ENCODE results near the gene UGGT2. TPM values are rescaled to one million over a fixed set of nuclear protein-coding genes. Genes with fewer than 3 reads are reported as not detected.

UGGT2 gene
- total RNA-seq, 1 donor from 2014 or later: 33.4 TPM

DNA sequence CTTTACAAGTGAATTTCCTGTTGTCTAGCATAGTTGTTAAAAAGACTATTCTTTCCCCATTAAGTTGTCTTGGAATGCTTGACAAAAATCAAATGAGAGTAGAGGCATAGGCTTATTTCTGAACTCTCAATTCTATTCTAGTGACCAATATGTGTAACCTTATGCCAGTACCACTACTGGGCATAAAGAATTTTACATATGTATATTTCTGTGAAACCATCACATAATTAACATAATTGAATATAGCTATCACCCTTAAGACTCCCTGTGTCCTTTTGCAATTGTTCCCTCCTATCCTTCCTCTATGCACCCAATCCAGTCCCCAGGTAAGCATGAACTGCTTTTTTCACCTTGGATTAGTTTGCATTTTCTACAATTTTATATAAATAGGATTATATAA lies 211.3 kb downstream of the UGGT2 start:
- no peak overlapping the region for H3K4me3 ChIP-seq
- no peaks in the 10 kb centered on the region for H3K27me3 ChIP-seq
- TF ChIP-seq, protein P1, sequence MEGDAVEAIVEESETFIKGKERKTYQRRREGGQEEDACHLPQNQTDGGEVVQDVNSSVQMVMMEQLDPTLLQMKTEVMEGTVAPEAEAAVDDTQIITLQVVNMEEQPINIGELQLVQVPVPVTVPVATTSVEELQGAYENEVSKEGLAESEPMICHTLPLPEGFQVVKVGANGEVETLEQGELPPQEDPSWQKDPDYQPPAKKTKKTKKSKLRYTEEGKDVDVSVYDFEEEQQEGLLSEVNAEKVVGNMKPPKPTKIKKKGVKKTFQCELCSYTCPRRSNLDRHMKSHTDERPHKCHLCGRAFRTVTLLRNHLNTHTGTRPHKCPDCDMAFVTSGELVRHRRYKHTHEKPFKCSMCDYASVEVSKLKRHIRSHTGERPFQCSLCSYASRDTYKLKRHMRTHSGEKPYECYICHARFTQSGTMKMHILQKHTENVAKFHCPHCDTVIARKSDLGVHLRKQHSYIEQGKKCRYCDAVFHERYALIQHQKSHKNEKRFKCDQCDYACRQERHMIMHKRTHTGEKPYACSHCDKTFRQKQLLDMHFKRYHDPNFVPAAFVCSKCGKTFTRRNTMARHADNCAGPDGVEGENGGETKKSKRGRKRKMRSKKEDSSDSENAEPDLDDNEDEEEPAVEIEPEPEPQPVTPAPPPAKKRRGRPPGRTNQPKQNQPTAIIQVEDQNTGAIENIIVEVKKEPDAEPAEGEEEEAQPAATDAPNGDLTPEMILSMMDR (IDR thresholded peaks at IDR 0.05): no peak
- TF ChIP-seq POLR2AphosphoS5 (IDR thresholded peaks at IDR 0.05; ENCODE audit: insufficient read depth in 1 of 2, low read depth in 1 of 2) (no peak), POLR2A (IDR thresholded peaks at IDR 0.05) (no peak)
- intact Hi-C loops (cut with DNase I): no loop called here
- H3K9me3 ChIP-seq: peaks cover 4% of the 10 kb centered on the region
- no peaks in the 10 kb centered on the region for H3K36me3 ChIP-seq
- no peak for DNase-seq (ENCODE audit: extremely low spot score in 2 of 2)
- H3K27ac ChIP-seq: no peak overlapping the region
- H3K4me1 ChIP-seq: no peaks in the 10 kb centered on the region

DNA sequence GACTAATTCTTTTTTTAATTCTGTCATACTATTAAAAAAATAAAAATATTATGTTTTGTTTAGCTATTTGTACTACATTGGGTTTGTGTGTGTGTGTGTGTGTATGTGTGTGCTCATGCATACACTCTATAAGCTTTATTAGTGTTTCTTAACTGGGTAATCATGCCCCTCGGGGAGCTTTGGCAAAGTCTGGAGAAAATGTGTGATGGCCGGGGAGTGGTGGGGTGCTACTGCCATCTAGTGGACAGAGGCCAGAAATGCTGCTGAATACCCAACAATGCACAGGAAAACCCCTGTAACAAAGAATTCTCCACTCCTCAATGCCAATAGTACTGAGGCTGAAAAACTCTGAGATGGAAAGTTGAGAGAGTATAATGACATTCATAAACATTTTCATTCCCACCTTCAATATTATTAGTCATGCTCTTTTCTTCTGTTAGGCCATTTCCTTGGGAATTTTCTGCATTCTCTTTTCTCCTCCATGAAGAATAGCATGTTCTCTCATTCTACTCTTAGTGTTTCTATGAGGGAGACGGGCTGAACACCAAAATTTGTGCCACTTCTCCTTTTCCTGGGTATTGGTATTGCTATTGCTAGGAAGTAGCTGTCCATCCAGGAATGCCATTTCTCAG lies 219.0 kb downstream of the UGGT2 start:
- intact Hi-C loops (cut with DNase I): loop anchor here (5.0 kb wide), 1 partner anchor 212 kb away; no protein-coding TSS in a partner anchor
- TF ChIP-seq, protein P1 (IDR thresholded peaks at IDR 0.05): peak; percentile 85 to 96 (median 88)
- TF ChIP-seq POLR2AphosphoS5 (IDR thresholded peaks at IDR 0.05; ENCODE audit: insufficient read depth in 1 of 2, low read depth in 1 of 2) (no peak), POLR2A (IDR thresholded peaks at IDR 0.05) (no peak)
- H3K4me1 ChIP-seq: no peaks in the 10 kb centered on the region
- peaks cover 4% of the 10 kb centered on the region for H3K9me3 ChIP-seq
- no peak for DNase-seq (ENCODE audit: extremely low spot score in 2 of 2)
- H3K27me3 ChIP-seq: no peaks in the 10 kb centered on the region
- no peak overlapping the region for H3K4me3 ChIP-seq
- no peaks in the 10 kb centered on the region for H3K36me3 ChIP-seq
- no peak overlapping the region for H3K27ac ChIP-seq

DNA sequence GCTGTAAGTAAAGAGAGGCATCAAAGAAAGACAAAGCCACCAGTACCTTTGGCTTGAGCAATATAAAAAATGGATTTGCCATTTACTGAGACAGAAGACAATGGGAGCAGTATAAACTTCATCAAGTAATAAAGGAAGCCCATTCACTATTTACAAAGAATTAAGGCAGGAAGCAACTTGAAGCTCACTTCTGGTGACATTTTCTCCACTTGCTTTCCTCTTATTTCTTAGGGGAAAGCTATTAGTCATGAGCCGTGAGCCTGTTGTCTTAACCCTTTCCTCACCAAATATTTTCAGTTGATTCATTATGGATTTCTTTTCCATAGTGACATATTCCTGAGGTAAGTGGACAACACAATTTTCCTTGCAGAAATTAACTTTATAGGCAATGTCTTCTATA lies 219.5 kb downstream of the UGGT2 start:
- Histone ChIP-seq H3K4me1 (no peaks in the 10 kb centered on the region), H3K36me3 (no peaks in the 10 kb centered on the region), H3K27me3 (no peaks in the 10 kb centered on the region), H3K9me3 (no peaks in the 10 kb centered on the region), H3K27ac (no peak overlapping the region), H3K4me3 (no peak overlapping the region)
- no peak for TF ChIP-seq POLR2A (IDR thresholded peaks at IDR 0.05)
- TF ChIP-seq, protein P1 (IDR thresholded peaks at IDR 0.05): no peak
- TF ChIP-seq POLR2AphosphoS5 (IDR thresholded peaks at IDR 0.05; ENCODE audit: insufficient read depth in 1 of 2, low read depth in 1 of 2): no peak
- intact Hi-C loops (cut with DNase I): loop anchor here (5.0 kb wide), 1 partner anchor 211 kb away; no protein-coding TSS in a partner anchor
- DNase-seq (ENCODE audit: extremely low spot score in 2 of 2): no peak

DNA sequence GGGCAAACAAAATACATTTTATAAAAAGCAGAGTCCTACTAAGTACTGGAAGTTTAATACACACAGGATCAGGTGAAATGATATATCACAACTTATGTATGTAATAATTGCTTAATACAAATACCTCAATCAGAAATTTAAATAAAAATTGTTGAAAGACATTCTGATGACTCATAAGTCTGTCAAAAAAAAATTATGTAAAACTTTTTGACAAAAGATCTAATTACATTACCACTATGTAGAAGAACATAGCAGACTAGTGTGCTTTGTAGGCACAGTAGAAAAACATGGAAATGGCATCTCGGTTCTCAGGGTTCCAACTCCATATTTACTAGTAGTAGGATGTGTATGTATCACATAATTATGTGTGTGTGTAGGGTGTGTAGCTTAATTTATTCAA lies 220.1 kb downstream of the UGGT2 start:
- intact Hi-C loops (cut with DNase I): loop anchor here (5.0 kb wide), 1 partner anchor 211 kb away; no protein-coding TSS in a partner anchor
- Histone ChIP-seq H3K27ac (no peak overlapping the region), H3K4me3 (no peak overlapping the region), H3K4me1 (no peaks in the 10 kb centered on the region), H3K36me3 (no peaks in the 10 kb centered on the region), H3K9me3 (no peaks in the 10 kb centered on the region), H3K27me3 (no peaks in the 10 kb centered on the region)
- TF ChIP-seq POLR2A (IDR thresholded peaks at IDR 0.05): no peak
- TF ChIP-seq POLR2AphosphoS5 (IDR thresholded peaks at IDR 0.05; ENCODE audit: insufficient read depth in 1 of 2, low read depth in 1 of 2): no peak
- TF ChIP-seq, protein P1 (IDR thresholded peaks at IDR 0.05): no peak
- no peak for DNase-seq (ENCODE audit: extremely low spot score in 2 of 2)

DNA sequence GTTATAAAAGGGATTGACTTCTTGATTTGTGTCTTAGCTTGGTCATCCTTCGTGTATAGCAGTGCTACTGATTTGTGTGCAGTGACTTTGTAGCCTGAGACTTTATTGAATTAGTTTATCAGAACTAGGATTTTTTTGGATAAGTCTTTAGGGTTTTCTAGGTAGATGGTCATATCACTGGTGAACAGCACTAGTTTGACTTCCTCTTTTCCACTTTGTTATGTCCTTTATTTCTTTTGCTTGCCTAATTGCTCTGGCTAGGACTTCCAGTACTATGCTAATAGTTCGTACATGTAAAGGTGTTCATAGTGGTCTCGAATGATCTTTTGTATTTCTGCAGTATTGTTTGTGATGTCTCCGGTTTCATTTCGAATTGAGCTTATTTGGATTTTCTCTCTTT lies 230.9 kb downstream of the UGGT2 start:
- Histone ChIP-seq H3K9me3 (no peaks in the 10 kb centered on the region), H3K4me3 (no peak overlapping the region), H3K36me3 (peaks cover 0 to 4% of the 10 kb centered on the region in 2 donors), H3K27me3 (no peaks in the 10 kb centered on the region), H3K4me1 (no peaks in the 10 kb centered on the region), H3K27ac (no peak overlapping the region)
- TF ChIP-seq POLR2A (IDR thresholded peaks at IDR 0.05) (no peak), POLR2AphosphoS5 (IDR thresholded peaks at IDR 0.05; ENCODE audit: insufficient read depth in 1 of 2, low read depth in 1 of 2) (no peak)
- TF ChIP-seq, protein P1 (IDR thresholded peaks at IDR 0.05): no peak
- DNase-seq (ENCODE audit: extremely low spot score in 2 of 2): no peak
- intact Hi-C loops (cut with DNase I): no loop called here
